Activated CD4-positive, alpha-beta T cell treated with anti-CD3 and anti-CD28 coated beads, Interleukin-2, Interleukin-6, amounts not matched to agents 100 ng/mL and 50 ng/mL, durations not matched to agents 16 hours and 8 hours (primary cell): ENCODE measurements around the gene COBL.
"Not testable (repeated sequence)": the region's sequence is repeated elsewhere in the genome, so short reads cannot be mapped to it uniquely, and the experiment has no call there.

Experiments
- DNase-seq: peaks from one replicate; pipeline ENCODE4 v3.0.0-alpha.2; 2020

COBL gene

GRCh38 chr7:51013861-51014511 lies 302.6 kb downstream of the COBL start:
- no peak for DNase-seq

GRCh38 chr7:51013218-51013786 lies 303.3 kb downstream of the COBL start:
- no peak for DNase-seq

- no peak for DNase-seq
Measured at GRCh38 chr7:51012569-51013217, 303.9 kb downstream of the COBL start.

- no peak for DNase-seq
Measured at GRCh38 chr7:51011710-51012350, 304.8 kb downstream of the COBL start.

GRCh38 chr7:51010534-51010933 lies 306.1 kb downstream of the COBL start:
- DNase-seq, result no peak

- no peak for DNase-seq
Measured at GRCh38 chr7:51009716-51010496, 306.7 kb downstream of the COBL start.

- DNase-seq, result no peak
Measured at GRCh38 chr7:51007551-51008505, 308.8 kb downstream of the COBL start.

GRCh38 chr7:51006483-51007235 lies 309.9 kb downstream of the COBL start:
- no peak for DNase-seq

GRCh38 chr7:51005074-51005473 lies 311.5 kb downstream of the COBL start:
- DNase-seq, result no peak

- no peak for DNase-seq
Measured at GRCh38 chr7:51000956-51001355, 315.7 kb downstream of the COBL start.

- no peak for DNase-seq
Measured at GRCh38 chr7:50994753-50995319, 321.8 kb downstream of the COBL start.

- DNase-seq, result not testable (repeated sequence)
Measured at GRCh38 chr7:50990214-50990613, 326.4 kb downstream of the COBL start.

- no peak for DNase-seq
Measured at GRCh38 chr7:50988988-50989387, 327.6 kb downstream of the COBL start.

- no peak for DNase-seq
Measured at GRCh38 chr7:50988465-50988864, 328.1 kb downstream of the COBL start.

GRCh38 chr7:50985096-50985495 lies 331.5 kb downstream of the COBL start:
- DNase-seq, result no peak

- DNase-seq, result no peak
Measured at GRCh38 chr7:50983850-50984249, 332.8 kb downstream of the COBL start.

GRCh38 chr7:50982626-50983025 lies 334.0 kb downstream of the COBL start:
- DNase-seq, result peak; percentile 7

GRCh38 chr7:50981743-50982142 lies 334.9 kb downstream of the COBL start:
- no peak for DNase-seq

- DNase-seq, result no peak
Measured at GRCh38 chr7:50980411-50980810, 336.2 kb downstream of the COBL start.

- no peak for DNase-seq
Measured at GRCh38 chr7:50978633-50979215, 337.9 kb downstream of the COBL start.
